GM12878 (cell line): ENCODE measurements around the gene CACYBP. TPM values are rescaled to one million over a fixed set of nuclear protein-coding genes. Genes with fewer than 3 reads are reported as not detected.
A peak's percentile ranks its signal among the peaks of the same experiment; 100 is the strongest.

Experiments used
- CEBPB ChIP-seq, 2 experiments: fragments of 150-350 bp in 1 of 2; IDR thresholded peaks; 2 replicates each; pipeline ENCODE4 v1.6.1; 2012 to 2014; ENCODE audit warnings: low read depth in 2 of 2, low read length in 2 of 2, borderline replicate concordance in 1 of 2, inconsistent platforms in 1 of 2
- CREB1 ChIP-seq: IDR thresholded peaks from 2 replicates; pipeline ENCODE4 v1.6.1; 2012; ENCODE audit warnings: low read depth, mild to moderate bottlenecking, inconsistent platforms
- CREM ChIP-seq: IDR thresholded peaks from 2 replicates; pipeline ENCODE4 v1.6.1; 2014; ENCODE audit warnings: antibody characterized with exemption, low read depth
- EED ChIP-seq: sonication (generic); IDR thresholded peaks from 2 replicates; pipeline ENCODE4 v1.6.1; 2016; ENCODE audit warnings: antibody characterized with exemption, low read depth
- HCFC1 ChIP-seq: fragments of 150-350 bp; IDR thresholded peaks from 2 replicates; pipeline ENCODE4 v1.6.1; 2014; ENCODE audit warnings: low read length
- IRF4 ChIP-seq: IDR thresholded peaks from 2 replicates; pipeline ENCODE4 v1.6.1; 2011; ENCODE audit warnings: low read depth, low read length
- MEF2A ChIP-seq: IDR thresholded peaks from 2 replicates; pipeline ENCODE4 v1.6.1; 2011; ENCODE audit warnings: low read depth, mild to moderate bottlenecking, low read length, moderate library complexity; ENCODE audit not compliant: insufficient read depth
- MEF2B ChIP-seq: fragments of 450-650 bp; IDR thresholded peaks from 2 replicates; pipeline ENCODE4 v1.6.1; 2018; ENCODE audit warnings: mild to moderate bottlenecking, moderate library complexity; ENCODE audit not compliant: partially characterized antibody, poor library complexity, severe bottlenecking
- MTA3 ChIP-seq: IDR thresholded peaks from 2 replicates; pipeline ENCODE4 v1.6.1; 2012; ENCODE audit warnings: low read length, inconsistent platforms, borderline replicate concordance
- NBN ChIP-seq: fragments of 450-650 bp; IDR thresholded peaks from 2 replicates; pipeline ENCODE4 v1.6.1; 2016
- PAX5 ChIP-seq: IDR thresholded peaks from 2 replicates; pipeline ENCODE4 v1.6.1; 2011; ENCODE audit warnings: low read depth, low read length, borderline replicate concordance
- POLR2AphosphoS5 ChIP-seq: IDR thresholded peaks from 2 replicates; pipeline ENCODE4 v1.6.1; 2011; ENCODE audit warnings: mild to moderate bottlenecking, low read length, inconsistent platforms
- POU2F2 ChIP-seq: IDR thresholded peaks from 3 replicates; pipeline ENCODE4 v1.6.1; 2011; ENCODE audit warnings: low read depth, mild to moderate bottlenecking, low read length, borderline replicate concordance
- RUNX3 ChIP-seq: IDR thresholded peaks from 2 replicates; pipeline ENCODE4 v1.6.1; 2012; ENCODE audit warnings: low read length, inconsistent platforms
- SMAD1 ChIP-seq: fragments of 450-650 bp; IDR thresholded peaks from 2 replicates; pipeline ENCODE4 v1.6.1; 2018; ENCODE audit warnings: mild to moderate bottlenecking, low read depth; ENCODE audit not compliant: partially characterized antibody
- SMAD5 ChIP-seq: IDR thresholded peaks from 2 replicates; pipeline ENCODE4 v1.6.1; 2016; ENCODE audit warnings: antibody characterized with exemption, low read depth
- SP1 ChIP-seq: IDR thresholded peaks from one replicate; pipeline ENCODE4 v1.6.1; 2011; ENCODE audit warnings: low read depth, low read length
- STAT3 ChIP-seq: IDR thresholded peaks from 2 replicates; pipeline ENCODE4 v1.6.1; 2011; ENCODE audit warnings: low read depth, low read length, improper control_type of control experiment
- SUPT20H ChIP-seq: IDR thresholded peaks from 2 replicates; pipeline ENCODE4 v1.6.1; 2011; ENCODE audit warnings: low read depth, mild to moderate bottlenecking, low read length, moderate library complexity, borderline replicate concordance; ENCODE audit not compliant: control insufficient read depth
- TARDBP ChIP-seq: IDR thresholded peaks from 2 replicates; pipeline ENCODE4 v1.6.1; 2016; ENCODE audit warnings: borderline replicate concordance
- TCF12 ChIP-seq: IDR thresholded peaks from 2 replicates; pipeline ENCODE4 v1.6.1; 2011; ENCODE audit warnings: low read depth, mild to moderate bottlenecking, low read length
- TCF3 ChIP-seq: IDR thresholded peaks from 2 replicates; pipeline ENCODE4 v1.6.1; 2012; ENCODE audit warnings: low read depth, mild to moderate bottlenecking, low read length, borderline replicate concordance; ENCODE audit not compliant: insufficient read depth
- polyA plus RNA-seq, 11 experiments: library from polyadenylated mRNA; depleted of rRNA in 4 of 11; unstranded in 6 of 11; stranded (reverse) in 5 of 11; fragments of >200 nt; fragmentation: Nextera tagmentation in 4 of 11; fragmentation: Illumina TruSeq in 1 of 11; extraction: Ambion mirVana in 4 of 11; extraction: Trizol in 1 of 11; gene quantifications; 1 replicate in 1 of 11; 2 replicates in 10 of 11; pipeline versions ENCODE4 v1.2.1 to v1.2.3, GENCODE V29; 2011 to 2016; ENCODE audit warnings: inconsistent platforms in 2 of 11, missing spikeins in 2 of 11, low read depth in 1 of 11
- total RNA-seq, 4 experiments: library from RNA; depleted of rRNA in 3 of 4; stranded (reverse); fragments of >200 nt in 3 of 4; fragmentation: Illumina TruSeq in 1 of 4; extraction: Trizol in 1 of 4; gene quantifications; 2 replicates each; pipeline versions ENCODE4 v1.2.1 to v1.2.3, GENCODE V29; 2013 to 2021
- TF ChIP-seq, protein P1 (sequence below): IDR thresholded peaks from 2 replicates; pipeline ENCODE4 v1.6.1; 2012; ENCODE audit warnings: low read depth, low read length, improper control_type of control experiment
- TF ChIP-seq, protein P2 (sequence below): IDR thresholded peaks from 2 replicates; pipeline ENCODE4 v1.6.1; 2011; ENCODE audit warnings: mild to moderate bottlenecking, low read depth, low read length, moderate library complexity; ENCODE audit not compliant: insufficient replicate concordance
- TF ChIP-seq, protein P3 (sequence below): IDR thresholded peaks from 2 replicates; pipeline ENCODE4 v1.6.1; 2011; ENCODE audit warnings: borderline replicate concordance, low read depth, mild to moderate bottlenecking, moderate library complexity, low read length; ENCODE audit not compliant: insufficient read depth, poor library complexity, severe bottlenecking
- TF ChIP-seq, protein P4 (sequence below): IDR thresholded peaks from 2 replicates; pipeline ENCODE4 v1.6.1; 2012; ENCODE audit warnings: mild to moderate bottlenecking, low read depth, low read length

Gene CACYBP
- total and polyA plus RNA-seq, 10 of the 15 experiments (the other 5 are each of a cell fraction or from before 2014, with no cell fraction given) = 77.7 to 488 (median 218) TPM

DNA sequence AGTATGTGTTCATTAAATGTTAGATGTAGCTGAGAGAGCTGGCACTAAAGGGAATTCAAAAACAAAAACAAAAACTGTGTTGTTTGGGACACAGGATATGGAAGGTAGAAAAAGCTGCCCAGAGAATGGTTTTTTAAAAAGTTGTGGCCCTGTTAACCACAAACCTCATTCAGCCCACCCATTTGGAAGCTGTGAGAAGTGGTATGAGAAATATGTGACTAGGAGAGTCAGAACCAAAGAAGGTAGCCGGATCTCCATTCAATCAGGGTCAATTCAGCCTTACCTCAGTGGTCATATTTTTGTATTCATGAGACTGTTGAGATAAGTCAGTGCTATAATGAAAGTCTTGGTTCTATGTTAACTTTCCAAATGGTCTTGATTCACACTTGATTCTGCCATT, 29.8 kb upstream of the CACYBP start (continued):
- TF ChIP-seq, protein P1, sequence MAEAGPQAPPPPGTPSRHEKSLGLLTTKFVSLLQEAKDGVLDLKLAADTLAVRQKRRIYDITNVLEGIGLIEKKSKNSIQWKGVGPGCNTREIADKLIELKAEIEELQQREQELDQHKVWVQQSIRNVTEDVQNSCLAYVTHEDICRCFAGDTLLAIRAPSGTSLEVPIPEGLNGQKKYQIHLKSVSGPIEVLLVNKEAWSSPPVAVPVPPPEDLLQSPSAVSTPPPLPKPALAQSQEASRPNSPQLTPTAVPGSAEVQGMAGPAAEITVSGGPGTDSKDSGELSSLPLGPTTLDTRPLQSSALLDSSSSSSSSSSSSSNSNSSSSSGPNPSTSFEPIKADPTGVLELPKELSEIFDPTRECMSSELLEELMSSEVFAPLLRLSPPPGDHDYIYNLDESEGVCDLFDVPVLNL = no peak
- TF ChIP-seq, protein P2, sequence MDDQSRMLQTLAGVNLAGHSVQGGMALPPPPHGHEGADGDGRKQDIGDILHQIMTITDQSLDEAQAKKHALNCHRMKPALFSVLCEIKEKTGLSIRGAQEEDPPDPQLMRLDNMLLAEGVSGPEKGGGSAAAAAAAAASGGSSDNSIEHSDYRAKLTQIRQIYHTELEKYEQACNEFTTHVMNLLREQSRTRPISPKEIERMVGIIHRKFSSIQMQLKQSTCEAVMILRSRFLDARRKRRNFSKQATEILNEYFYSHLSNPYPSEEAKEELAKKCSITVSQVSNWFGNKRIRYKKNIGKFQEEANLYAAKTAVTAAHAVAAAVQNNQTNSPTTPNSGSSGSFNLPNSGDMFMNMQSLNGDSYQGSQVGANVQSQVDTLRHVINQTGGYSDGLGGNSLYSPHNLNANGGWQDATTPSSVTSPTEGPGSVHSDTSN = no peak
- TF ChIP-seq MTA3 = no peak
- no peak for TF ChIP-seq SMAD1
- TF ChIP-seq RUNX3 = peak; percentile 97
- no peak for TF ChIP-seq SMAD5
- TF ChIP-seq MEF2A = no peak
- TF ChIP-seq CEBPB (IDR thresholded peaks at IDR 0.05; ENCODE audit: borderline replicate concordance in 1 of 2, low read depth in 2 of 2, low read length in 2 of 2) = no peak
- peak; percentile 11 for TF ChIP-seq SP1
- TF ChIP-seq IRF4 = peak; percentile 65; the same call in 1 of the 2 replicates
- TF ChIP-seq, protein P3, sequence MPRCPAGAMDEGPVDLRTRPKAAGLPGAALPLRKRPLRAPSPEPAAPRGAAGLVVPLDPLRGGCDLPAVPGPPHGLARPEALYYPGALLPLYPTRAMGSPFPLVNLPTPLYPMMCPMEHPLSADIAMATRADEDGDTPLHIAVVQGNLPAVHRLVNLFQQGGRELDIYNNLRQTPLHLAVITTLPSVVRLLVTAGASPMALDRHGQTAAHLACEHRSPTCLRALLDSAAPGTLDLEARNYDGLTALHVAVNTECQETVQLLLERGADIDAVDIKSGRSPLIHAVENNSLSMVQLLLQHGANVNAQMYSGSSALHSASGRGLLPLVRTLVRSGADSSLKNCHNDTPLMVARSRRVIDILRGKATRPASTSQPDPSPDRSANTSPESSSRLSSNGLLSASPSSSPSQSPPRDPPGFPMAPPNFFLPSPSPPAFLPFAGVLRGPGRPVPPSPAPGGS = no peak
- peak; percentile 70 for TF ChIP-seq CREM
- no peak for TF ChIP-seq TCF3
- no peak for TF ChIP-seq SUPT20H
- TF ChIP-seq POLR2AphosphoS5 = no peak
- TF ChIP-seq EED = 0 out of 2 replicates have a peak, but pooled peaks have one; percentile 37
- no peak for TF ChIP-seq TCF12
- no peak for TF ChIP-seq CREB1
- TF ChIP-seq POU2F2 = no peak; the same call in 2 of the 3 replicates
- TF ChIP-seq NBN = no peak
- TF ChIP-seq MEF2B = peak; percentile 33
- TF ChIP-seq, protein P4, sequence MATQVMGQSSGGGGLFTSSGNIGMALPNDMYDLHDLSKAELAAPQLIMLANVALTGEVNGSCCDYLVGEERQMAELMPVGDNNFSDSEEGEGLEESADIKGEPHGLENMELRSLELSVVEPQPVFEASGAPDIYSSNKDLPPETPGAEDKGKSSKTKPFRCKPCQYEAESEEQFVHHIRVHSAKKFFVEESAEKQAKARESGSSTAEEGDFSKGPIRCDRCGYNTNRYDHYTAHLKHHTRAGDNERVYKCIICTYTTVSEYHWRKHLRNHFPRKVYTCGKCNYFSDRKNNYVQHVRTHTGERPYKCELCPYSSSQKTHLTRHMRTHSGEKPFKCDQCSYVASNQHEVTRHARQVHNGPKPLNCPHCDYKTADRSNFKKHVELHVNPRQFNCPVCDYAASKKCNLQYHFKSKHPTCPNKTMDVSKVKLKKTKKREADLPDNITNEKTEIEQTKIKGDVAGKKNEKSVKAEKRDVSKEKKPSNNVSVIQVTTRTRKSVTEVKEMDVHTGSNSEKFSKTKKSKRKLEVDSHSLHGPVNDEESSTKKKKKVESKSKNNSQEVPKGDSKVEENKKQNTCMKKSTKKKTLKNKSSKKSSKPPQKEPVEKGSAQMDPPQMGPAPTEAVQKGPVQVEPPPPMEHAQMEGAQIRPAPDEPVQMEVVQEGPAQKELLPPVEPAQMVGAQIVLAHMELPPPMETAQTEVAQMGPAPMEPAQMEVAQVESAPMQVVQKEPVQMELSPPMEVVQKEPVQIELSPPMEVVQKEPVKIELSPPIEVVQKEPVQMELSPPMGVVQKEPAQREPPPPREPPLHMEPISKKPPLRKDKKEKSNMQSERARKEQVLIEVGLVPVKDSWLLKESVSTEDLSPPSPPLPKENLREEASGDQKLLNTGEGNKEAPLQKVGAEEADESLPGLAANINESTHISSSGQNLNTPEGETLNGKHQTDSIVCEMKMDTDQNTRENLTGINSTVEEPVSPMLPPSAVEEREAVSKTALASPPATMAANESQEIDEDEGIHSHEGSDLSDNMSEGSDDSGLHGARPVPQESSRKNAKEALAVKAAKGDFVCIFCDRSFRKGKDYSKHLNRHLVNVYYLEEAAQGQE = no peak
- TF ChIP-seq HCFC1 = no peak
- TF ChIP-seq TARDBP = no peak
- no peak for TF ChIP-seq STAT3
- peak; percentile 39; the same call in 1 of the 2 replicates for TF ChIP-seq PAX5
